Astrocyte (in vitro differentiated cells and primary cell): Measurements from ENCODE around the gene ACVRL1. TPM values are rescaled to one million over a fixed set of nuclear protein-coding genes. Genes with fewer than 3 reads are reported as not detected.

Experiments used
- DNase-seq: peaks from one replicate; pipeline ENCODE4 v3.0.0-alpha.2; 2010; ENCODE audit warnings: low read depth
- FAIRE-seq: peaks from 2 replicates; lab custom pipeline; 2011; peaks lifted over from hg19 to GRCh38; lab: Jason Lieb, UNC
- H2AFZ ChIP-seq: 2 replicates; pipeline ENCODE4 v1.6.0; 2012; ENCODE audit warnings: low read depth, low read length, inconsistent platforms
- H3K27ac ChIP-seq: 2 replicates; pipeline ENCODE4 v1.5.1; 2011; ENCODE audit warnings: low read depth, low read length, inconsistent platforms
- H3K27me3 ChIP-seq: 2 replicates; pipeline ENCODE4 v1.6.0; 2011; ENCODE audit warnings: low read length, inconsistent platforms; ENCODE audit not compliant: insufficient read depth
- H3K36me3 ChIP-seq: 2 replicates; pipeline ENCODE4 v1.5.1; 2011; ENCODE audit warnings: low read length, inconsistent platforms; ENCODE audit not compliant: insufficient read depth
- H3K4me1 ChIP-seq: 2 replicates; pipeline ENCODE4 v1.5.1; 2011; ENCODE audit warnings: low read length, inconsistent platforms; ENCODE audit not compliant: insufficient read depth
- H3K4me2 ChIP-seq: 2 replicates; pipeline ENCODE4 v1.6.0; 2012; ENCODE audit warnings: low read length, inconsistent platforms
- H3K4me3 ChIP-seq: 2 replicates; pipeline ENCODE4 v1.5.1; 2011; ENCODE audit warnings: low read depth, mild to moderate bottlenecking, low read length, inconsistent platforms; ENCODE audit not compliant: insufficient read depth
- H3K79me2 ChIP-seq: 2 replicates; pipeline ENCODE4 v1.6.0; 2012; ENCODE audit warnings: mild to moderate bottlenecking, low read length, inconsistent platforms; ENCODE audit not compliant: insufficient read depth
- H3K9ac ChIP-seq: 2 replicates; pipeline ENCODE4 v1.6.0; 2012; ENCODE audit warnings: mild to moderate bottlenecking, low read length, inconsistent platforms
- H3K9me3 ChIP-seq: 2 replicates; pipeline ENCODE4 v1.5.1; 2012; ENCODE audit warnings: low read depth, mild to moderate bottlenecking, low read length, inconsistent platforms; ENCODE audit not compliant: insufficient read depth
- H4K20me1 ChIP-seq: 2 replicates; pipeline ENCODE4 v1.6.0; 2012; ENCODE audit warnings: low read length, inconsistent platforms; ENCODE audit not compliant: insufficient read depth
- H3K27ac Mint-ChIP-seq: one replicate; pipeline ENCODE4 v1.8.0; 2021; ENCODE audit warnings: mild to moderate bottlenecking, mixed read lengths; ENCODE audit not compliant: unreplicated experiment
- H3K27me3 Mint-ChIP-seq: one replicate; pipeline ENCODE4 v1.8.0; 2021; ENCODE audit warnings: low read depth, mixed read lengths; ENCODE audit not compliant: unreplicated experiment
- H3K36me3 Mint-ChIP-seq: one replicate; pipeline ENCODE4 v1.8.0; 2021; ENCODE audit warnings: low read depth, mixed read lengths; ENCODE audit not compliant: unreplicated experiment
- H3K4me1 Mint-ChIP-seq: one replicate; pipeline ENCODE4 v1.8.0; 2021; ENCODE audit warnings: low read depth, mixed read lengths; ENCODE audit not compliant: unreplicated experiment
- H3K4me3 Mint-ChIP-seq: one replicate; pipeline ENCODE4 v1.8.0; 2021; ENCODE audit warnings: mild to moderate bottlenecking, moderate library complexity, mixed read lengths; ENCODE audit not compliant: unreplicated experiment
- H3K9me3 Mint-ChIP-seq: one replicate; pipeline ENCODE4 v1.8.0; 2021; ENCODE audit warnings: mild to moderate bottlenecking, mixed read lengths; ENCODE audit not compliant: unreplicated experiment
- EZH2 ChIP-seq: IDR thresholded peaks from 2 replicates; pipeline ENCODE4 v1.6.1; 2012; ENCODE audit warnings: mild to moderate bottlenecking, low read length, inconsistent platforms; ENCODE audit not compliant: insufficient read depth
- total RNA-seq: library from RNA; stranded (reverse); gene quantifications from 2 replicates; pipeline ENCODE4 v1.2.1, GENCODE V29; 2021
- TF ChIP-seq, protein P1 (sequence below): IDR thresholded peaks from 2 replicates; pipeline ENCODE4 v1.5.1; 2011; ENCODE audit warnings: low read depth, mild to moderate bottlenecking, inconsistent platforms, low read length, moderate library complexity; ENCODE audit not compliant: insufficient read depth

Gene ACVRL1
- total RNA-seq, 1 donor from 2014 or later: 0.95 TPM

DNA sequence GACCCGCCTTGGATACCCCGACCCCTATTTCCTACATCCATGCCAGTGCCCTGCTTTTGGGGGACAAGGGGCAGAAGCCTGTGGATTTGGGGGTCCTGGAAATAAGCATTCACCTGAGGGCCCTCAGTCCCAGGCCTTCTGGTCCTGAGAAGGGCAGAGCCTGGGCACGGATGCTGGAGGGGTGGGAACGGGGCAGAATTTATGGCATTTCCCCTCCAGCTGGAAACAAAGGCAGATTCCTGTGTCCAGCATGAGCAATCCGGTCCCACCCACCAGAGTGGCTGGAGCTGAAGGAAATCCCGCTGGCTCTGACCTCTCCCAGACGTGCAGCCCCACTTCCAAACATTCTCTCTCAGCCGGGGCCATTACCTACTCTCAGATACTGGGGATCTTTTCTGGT is 10.1 kb upstream of the ACVRL1 start:
- no peak overlapping the region for H3K4me3 Mint-ChIP-seq
- peaks cover 14% of the 10 kb centered on the region for H3K4me1 ChIP-seq
- peak overlapping the region; percentile 16 for H3K4me2 ChIP-seq

DNA sequence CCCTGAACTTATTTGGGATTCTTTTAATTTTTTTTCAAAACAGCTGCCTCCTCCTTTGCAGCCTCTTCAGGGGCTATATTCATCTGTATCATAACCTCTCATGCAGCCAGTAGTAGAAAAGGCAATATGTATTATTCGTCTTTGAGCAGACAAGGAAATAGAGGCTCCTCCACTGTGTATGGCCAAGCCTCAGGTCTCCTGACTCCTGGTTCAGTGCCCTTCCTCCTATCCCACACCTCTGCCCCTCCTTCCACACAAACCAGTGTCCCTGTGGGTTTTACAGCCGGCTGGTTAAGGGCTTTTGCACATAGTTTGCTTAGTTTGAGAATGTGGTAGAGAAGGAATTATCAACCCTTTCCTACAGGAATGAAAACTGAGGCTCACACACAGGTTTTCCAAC is 8.8 kb upstream of the ACVRL1 start:
- H3K4me3 Mint-ChIP-seq: no peak overlapping the region
- TF ChIP-seq, protein P1, sequence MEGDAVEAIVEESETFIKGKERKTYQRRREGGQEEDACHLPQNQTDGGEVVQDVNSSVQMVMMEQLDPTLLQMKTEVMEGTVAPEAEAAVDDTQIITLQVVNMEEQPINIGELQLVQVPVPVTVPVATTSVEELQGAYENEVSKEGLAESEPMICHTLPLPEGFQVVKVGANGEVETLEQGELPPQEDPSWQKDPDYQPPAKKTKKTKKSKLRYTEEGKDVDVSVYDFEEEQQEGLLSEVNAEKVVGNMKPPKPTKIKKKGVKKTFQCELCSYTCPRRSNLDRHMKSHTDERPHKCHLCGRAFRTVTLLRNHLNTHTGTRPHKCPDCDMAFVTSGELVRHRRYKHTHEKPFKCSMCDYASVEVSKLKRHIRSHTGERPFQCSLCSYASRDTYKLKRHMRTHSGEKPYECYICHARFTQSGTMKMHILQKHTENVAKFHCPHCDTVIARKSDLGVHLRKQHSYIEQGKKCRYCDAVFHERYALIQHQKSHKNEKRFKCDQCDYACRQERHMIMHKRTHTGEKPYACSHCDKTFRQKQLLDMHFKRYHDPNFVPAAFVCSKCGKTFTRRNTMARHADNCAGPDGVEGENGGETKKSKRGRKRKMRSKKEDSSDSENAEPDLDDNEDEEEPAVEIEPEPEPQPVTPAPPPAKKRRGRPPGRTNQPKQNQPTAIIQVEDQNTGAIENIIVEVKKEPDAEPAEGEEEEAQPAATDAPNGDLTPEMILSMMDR: no peak
- TF ChIP-seq EZH2: no peak
- peaks cover 7% of the 10 kb centered on the region for H3K4me1 Mint-ChIP-seq
- H3K27me3 ChIP-seq: no peaks in the 10 kb centered on the region
- H3K36me3 Mint-ChIP-seq: no peaks in the 10 kb centered on the region
- no peak overlapping the region for H3K4me2 ChIP-seq
- peaks cover 14% of the 10 kb centered on the region for H3K4me1 ChIP-seq
- no peak overlapping the region for H3K27ac ChIP-seq
- H3K9ac ChIP-seq: no peak overlapping the region
- DNase-seq (no peak), FAIRE-seq (no peak)
- H3K27me3 Mint-ChIP-seq: peaks cover 10% of the 10 kb centered on the region
- H2AFZ ChIP-seq: peak overlapping the region; percentile 60
- H3K79me2 ChIP-seq: no peaks in the 10 kb centered on the region
- no peaks in the 10 kb centered on the region for H3K9me3 Mint-ChIP-seq
- H4K20me1 ChIP-seq: no peaks in the 10 kb centered on the region
- H3K9me3 ChIP-seq: no peaks in the 10 kb centered on the region
- H3K27ac Mint-ChIP-seq: no peak overlapping the region
- H3K4me3 ChIP-seq: no peak overlapping the region
- no peaks in the 10 kb centered on the region for H3K36me3 ChIP-seq

More for the DNA sequence above, 10.1 kb upstream of the ACVRL1 start:
- H3K27ac Mint-ChIP-seq: no peak overlapping the region
- Histone ChIP-seq H3K79me2 (no peaks in the 10 kb centered on the region), H3K9ac (no peak overlapping the region), H4K20me1 (no peaks in the 10 kb centered on the region), H3K36me3 (no peaks in the 10 kb centered on the region), H3K27ac (no peak overlapping the region), H3K27me3 (no peaks in the 10 kb centered on the region), H2AFZ (peak overlapping the region; percentile 34), H3K9me3 (no peaks in the 10 kb centered on the region), H3K4me3 (no peak overlapping the region)
- peaks cover 7% of the 10 kb centered on the region for H3K4me1 Mint-ChIP-seq
- peak; percentile 43 for DNase-seq
- no peaks in the 10 kb centered on the region for H3K9me3 Mint-ChIP-seq
- H3K27me3 Mint-ChIP-seq: peaks cover 14% of the 10 kb centered on the region
- H3K36me3 Mint-ChIP-seq: no peaks in the 10 kb centered on the region
- FAIRE-seq: no peak
- no peak for TF ChIP-seq EZH2
- TF ChIP-seq, protein P1: no peak

DNA sequence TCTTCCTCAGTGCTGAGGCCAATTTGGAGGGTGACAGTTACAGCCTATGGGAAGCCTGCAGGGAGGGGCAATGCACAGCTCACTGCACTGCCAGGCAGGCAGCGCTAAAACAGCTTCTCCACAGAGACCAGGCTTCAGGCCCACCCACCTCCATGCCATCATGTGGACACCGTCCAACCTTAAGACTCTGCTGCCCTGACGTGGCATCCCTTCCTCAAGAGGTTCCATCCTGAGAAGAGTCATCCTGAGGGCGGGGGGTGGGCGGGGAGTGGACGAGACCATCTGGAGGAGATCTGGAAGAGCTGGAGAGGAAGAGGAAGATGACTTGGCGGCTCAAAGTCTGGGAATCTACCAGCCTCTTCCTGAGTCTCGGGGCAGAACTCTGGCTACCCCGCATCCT is 8.4 kb upstream of the ACVRL1 start:
- Mint-ChIP-seq H3K27ac (no peak overlapping the region), H3K27me3 (peaks cover 8% of the 10 kb centered on the region), H3K36me3 (no peaks in the 10 kb centered on the region), H3K9me3 (no peaks in the 10 kb centered on the region), H3K4me1 (peaks cover 7% of the 10 kb centered on the region), H3K4me3 (no peak overlapping the region)
- H3K9me3 ChIP-seq: no peaks in the 10 kb centered on the region
- no peak overlapping the region for H3K4me2 ChIP-seq
- TF ChIP-seq, protein P1: no peak
- TF ChIP-seq EZH2: no peak
- FAIRE-seq (no peak), DNase-seq (peak; percentile 69)
- no peaks in the 10 kb centered on the region for H3K36me3 ChIP-seq
- H3K9ac ChIP-seq: no peak overlapping the region
- peaks cover 14% of the 10 kb centered on the region for H3K4me1 ChIP-seq
- no peak overlapping the region for H3K4me3 ChIP-seq
- no peaks in the 10 kb centered on the region for H4K20me1 ChIP-seq
- no peaks in the 10 kb centered on the region for H3K27me3 ChIP-seq
- no peaks in the 10 kb centered on the region for H3K79me2 ChIP-seq
- no peak overlapping the region for H3K27ac ChIP-seq
- H2AFZ ChIP-seq: peak overlapping the region; percentile 60
